Esophagus muscularis mucosa (tissue), 3 donors: ENCODE data around the gene GSK3B.

Experiments
- POLR2A ChIP-seq: fragments of 450-650 bp; IDR thresholded peaks from one replicate; pipeline ENCODE4 v1.6.1; 2017; ENCODE audit warnings: antibody characterized with exemption, moderate library complexity, mild to moderate bottlenecking, low read depth
- TF ChIP-seq, protein P1 (sequence below), 3 experiments: fragments of 200-600 bp in 2 of 3; fragments of 450-650 bp in 1 of 3; sonication (generic) in 2 of 3; IDR thresholded peaks; one replicate each; pipeline ENCODE4 v1.5.1; 2017 to 2019; ENCODE audit warnings: antibody characterized with exemption in 3 of 3, mild to moderate bottlenecking in 2 of 3, moderate library complexity in 1 of 3

GRCh38 chr3:119911748-119912147 is 182.5 kb downstream of the GSK3B start:
- no peak for TF ChIP-seq POLR2A
- TF ChIP-seq, protein P1, sequence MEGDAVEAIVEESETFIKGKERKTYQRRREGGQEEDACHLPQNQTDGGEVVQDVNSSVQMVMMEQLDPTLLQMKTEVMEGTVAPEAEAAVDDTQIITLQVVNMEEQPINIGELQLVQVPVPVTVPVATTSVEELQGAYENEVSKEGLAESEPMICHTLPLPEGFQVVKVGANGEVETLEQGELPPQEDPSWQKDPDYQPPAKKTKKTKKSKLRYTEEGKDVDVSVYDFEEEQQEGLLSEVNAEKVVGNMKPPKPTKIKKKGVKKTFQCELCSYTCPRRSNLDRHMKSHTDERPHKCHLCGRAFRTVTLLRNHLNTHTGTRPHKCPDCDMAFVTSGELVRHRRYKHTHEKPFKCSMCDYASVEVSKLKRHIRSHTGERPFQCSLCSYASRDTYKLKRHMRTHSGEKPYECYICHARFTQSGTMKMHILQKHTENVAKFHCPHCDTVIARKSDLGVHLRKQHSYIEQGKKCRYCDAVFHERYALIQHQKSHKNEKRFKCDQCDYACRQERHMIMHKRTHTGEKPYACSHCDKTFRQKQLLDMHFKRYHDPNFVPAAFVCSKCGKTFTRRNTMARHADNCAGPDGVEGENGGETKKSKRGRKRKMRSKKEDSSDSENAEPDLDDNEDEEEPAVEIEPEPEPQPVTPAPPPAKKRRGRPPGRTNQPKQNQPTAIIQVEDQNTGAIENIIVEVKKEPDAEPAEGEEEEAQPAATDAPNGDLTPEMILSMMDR (IDR thresholded peaks at IDR 0.05) = no peak
